HG03378 (cell line): ENCODE data around the gene POLR2B.

ENCODE experiments used
- ATAC-seq: cut with Tn5 transposase; IDR thresholded peaks from one replicate; pipeline ENCODE4 v1.9.1; 2021; ENCODE audit warnings: mild to moderate bottlenecking, moderate library complexity; ENCODE audit not compliant: unreplicated experiment

The POLR2B gene

GRCh38 chr4:57078685-57079521, 100.2 kb downstream of the POLR2B start:
- ATAC-seq: no peak
